HL-60 (cell line): ENCODE results near the gene WDR5.

ENCODE experiments used
- POLR2AphosphoS5 ChIP-seq: IDR thresholded peaks from 2 replicates; pipeline ENCODE4 v1.6.1; 2012; ENCODE audit warnings: low read depth
- TF ChIP-seq, protein P1 (sequence below): IDR thresholded peaks from one replicate; pipeline ENCODE4 v1.5.1; 2011; ENCODE audit warnings: low read length, control low read depth, inconsistent platforms; ENCODE audit not compliant: insufficient read depth

DNA sequence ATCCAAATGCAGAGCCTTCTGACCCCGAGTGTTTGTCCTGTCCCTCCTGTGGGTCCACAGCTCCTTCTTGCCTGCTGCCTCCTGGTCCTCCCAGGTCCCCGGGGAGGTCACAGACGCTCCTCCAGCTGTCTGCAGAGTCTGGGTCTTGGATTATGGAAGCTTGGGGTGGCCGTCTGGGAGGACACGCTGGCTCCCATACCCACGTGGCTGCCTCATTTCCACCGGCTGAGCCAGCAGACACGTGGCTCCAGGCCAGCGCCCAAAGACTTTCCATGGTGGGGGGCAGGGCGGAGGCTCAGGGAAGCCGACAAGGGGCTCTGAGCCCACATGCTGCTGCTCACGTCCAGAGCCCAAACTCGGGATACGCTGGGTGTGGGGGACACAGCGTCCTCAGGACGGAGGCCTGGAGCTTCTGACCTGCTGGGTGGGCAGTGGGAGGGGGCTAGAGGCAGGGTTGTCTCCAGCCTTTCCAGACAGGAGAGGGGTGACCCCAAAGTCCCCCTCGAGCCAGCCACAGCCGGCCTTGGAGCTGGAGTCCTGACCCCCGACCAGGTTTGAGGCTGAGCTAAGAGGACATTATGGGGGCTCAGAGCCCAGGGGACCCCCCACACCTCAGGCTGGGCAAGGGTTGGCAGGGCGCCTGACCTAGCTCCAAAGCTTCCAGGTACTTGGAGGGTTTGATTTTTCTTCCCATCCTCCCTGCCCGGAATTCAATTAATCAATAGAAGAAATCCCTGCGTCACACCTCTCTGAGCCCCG lies 52.7 kb downstream of the WDR5 start:
- TF ChIP-seq, protein P1, sequence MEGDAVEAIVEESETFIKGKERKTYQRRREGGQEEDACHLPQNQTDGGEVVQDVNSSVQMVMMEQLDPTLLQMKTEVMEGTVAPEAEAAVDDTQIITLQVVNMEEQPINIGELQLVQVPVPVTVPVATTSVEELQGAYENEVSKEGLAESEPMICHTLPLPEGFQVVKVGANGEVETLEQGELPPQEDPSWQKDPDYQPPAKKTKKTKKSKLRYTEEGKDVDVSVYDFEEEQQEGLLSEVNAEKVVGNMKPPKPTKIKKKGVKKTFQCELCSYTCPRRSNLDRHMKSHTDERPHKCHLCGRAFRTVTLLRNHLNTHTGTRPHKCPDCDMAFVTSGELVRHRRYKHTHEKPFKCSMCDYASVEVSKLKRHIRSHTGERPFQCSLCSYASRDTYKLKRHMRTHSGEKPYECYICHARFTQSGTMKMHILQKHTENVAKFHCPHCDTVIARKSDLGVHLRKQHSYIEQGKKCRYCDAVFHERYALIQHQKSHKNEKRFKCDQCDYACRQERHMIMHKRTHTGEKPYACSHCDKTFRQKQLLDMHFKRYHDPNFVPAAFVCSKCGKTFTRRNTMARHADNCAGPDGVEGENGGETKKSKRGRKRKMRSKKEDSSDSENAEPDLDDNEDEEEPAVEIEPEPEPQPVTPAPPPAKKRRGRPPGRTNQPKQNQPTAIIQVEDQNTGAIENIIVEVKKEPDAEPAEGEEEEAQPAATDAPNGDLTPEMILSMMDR: no peak
- no peak for TF ChIP-seq POLR2AphosphoS5
